GM18498 (cell line): ENCODE measurements around the gene CHCHD4.

ENCODE experiments used
- ATAC-seq: cut with Tn5 transposase; IDR thresholded peaks from one replicate; pipeline ENCODE4 v1.9.1; 2021; ENCODE audit warnings: mild to moderate bottlenecking, moderate library complexity; ENCODE audit not compliant: unreplicated experiment

The CHCHD4 gene

DNA sequence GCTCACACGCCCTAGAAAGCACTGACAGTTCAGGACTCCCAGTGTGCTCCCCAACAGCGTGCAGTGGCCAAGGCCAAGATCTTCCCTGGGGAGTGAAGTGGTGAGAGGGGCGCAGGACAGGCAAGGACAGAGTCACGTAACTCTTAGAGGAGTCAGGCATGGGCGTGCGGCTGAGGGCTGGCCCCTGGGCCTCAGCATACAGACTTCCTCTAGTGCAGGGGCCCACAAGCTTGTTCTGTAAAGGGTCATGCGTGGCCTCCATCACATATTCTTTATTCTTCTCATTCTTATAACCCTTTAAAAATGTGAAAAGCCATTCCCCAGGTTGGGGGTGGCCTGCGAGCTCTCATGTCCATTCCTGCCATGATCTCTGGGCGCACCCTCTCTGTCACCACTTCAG lies 25.4 kb upstream of the CHCHD4 start:
- no peak for ATAC-seq

DNA sequence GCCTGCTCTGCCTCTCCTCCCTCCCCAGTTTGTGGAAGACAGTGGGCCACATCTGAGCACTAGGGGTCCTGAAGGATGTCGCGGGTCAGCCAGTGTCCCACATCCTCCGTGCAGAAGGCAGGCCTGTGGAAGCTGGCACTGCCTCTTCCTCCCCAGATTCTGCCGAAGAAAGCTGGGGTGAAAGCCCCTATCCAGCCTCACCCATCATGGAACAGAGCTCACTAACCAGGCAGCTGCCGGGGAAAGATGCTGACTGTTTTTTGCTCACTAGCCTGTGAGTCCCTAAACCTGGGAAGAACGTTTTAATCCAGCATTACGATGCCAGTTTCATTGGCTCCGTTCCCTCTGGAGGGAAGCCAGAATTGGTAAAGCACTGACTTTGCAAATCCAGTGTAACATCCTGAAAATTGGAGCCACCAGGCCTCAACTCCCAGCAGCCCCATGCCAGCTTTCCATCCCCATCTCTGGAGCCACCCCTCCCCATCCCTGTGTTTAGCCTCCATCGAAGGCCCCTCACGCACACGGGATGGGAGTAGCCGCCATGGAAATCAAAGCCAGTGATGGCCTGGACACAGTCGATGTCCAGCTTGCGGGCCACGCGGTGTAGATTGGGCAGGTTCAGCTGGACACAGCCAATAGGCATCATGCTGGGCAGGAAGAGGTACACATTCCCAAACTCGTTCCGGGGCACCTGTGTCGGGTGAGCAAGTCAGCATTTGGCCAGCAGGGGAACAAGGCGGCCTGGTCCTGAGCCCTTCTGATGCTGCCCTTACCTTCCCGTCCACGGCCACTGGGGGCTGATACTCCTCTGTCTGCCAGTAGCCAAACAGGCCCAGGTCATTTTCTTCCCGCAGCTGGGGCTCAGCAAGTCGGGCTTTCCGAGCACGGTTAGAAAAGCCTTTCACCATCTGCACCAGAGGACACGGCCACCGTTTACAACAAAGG lies 23.6 kb upstream of the CHCHD4 start:
- ATAC-seq, result no peak

DNA sequence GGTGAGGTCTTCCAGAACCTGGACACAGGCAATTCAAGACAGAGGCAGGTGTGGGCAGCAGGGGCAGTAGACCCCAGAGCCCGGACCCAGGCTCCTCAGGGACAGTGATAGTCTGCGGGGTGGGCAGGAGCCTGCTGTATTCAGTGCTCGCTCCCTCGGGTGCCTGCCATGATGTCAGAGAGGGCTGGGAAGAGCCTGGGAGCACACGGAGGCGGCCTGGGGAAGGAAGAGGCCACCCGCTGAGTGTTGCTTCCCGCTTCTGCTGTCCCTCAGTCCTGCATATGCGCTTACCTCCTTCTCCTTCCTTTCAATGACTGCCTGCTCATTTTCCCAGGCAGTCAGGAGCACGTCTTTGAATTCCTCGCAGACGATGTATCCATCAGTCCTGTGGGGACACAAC lies 22.9 kb upstream of the CHCHD4 start:
- no peak for ATAC-seq

GRCh38 chr3:14147066-14147435 lies 22.4 kb upstream of the CHCHD4 start:
- ATAC-seq, result no peak

DNA sequence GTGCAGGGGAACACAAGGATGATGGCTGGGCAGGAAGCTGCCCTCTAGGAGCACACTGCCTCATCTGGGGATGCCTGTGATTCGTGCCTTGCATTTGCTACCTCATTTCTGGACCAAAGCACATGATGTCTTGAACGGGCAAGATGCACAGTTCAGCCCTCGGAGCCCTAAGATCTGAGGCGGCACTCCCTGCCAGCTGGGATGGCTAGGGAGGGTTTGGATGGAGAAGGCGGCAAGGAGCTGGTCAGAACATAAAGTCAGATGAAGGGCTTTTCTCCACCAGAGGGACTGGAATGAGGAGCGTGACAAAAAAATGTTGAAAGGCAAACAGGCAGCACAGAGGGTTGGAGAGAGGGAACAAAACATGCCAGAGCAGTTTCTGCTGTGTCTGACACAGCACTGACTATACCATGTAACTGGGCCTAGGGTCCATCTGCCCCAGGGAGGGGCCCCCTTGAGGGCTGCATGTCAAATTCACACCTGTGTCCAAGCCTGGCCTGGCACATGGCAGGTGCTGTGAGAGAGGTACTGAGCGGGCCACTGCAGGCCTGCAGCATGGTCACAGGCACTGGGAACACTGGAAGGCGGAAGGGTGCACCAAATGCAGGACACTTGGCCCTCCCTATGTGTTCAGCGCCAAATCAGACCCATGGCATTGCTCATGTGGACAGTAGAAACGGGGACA lies 21.9 kb upstream of the CHCHD4 start:
- ATAC-seq, result no peak

DNA sequence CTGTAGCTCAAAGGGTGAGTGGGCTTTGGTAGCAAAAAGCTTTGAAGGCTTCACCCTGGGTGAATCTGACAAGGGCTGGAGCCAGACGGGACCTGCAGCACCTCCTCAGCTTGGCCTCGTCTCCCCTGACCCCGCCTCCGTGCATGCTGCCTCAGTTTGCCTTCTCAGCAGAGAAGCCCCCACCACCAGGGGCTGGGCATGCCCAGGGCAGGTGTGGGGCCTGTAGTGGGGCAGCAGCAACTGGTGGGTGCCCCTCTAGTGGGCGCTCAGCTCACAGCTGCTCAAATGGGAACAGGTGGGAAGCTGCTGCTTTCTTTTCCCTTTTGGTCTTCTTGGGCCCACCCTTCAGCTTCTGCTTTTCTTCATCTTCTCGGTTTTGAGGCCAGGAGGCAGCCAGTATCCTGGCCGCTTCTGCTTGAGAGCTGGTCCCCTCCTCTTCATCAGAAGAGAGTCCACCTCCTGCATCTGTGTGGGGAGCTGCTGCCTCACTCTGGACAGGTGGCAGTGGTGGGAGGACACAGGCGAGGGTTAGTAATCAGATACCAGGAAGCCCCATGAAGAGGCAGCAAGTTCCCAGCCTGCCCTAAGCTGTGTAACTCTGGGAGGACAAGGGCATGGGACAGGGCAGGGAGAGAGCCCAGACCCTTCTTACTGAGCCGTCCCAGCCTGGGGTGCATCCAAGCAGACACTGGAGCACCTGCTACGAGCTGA lies 21.2 kb upstream of the CHCHD4 start:
- no peak for ATAC-seq

- no peak for ATAC-seq
Observed at GRCh38 chr3:14145236-14145635, 20.6 kb upstream of the CHCHD4 start.

GRCh38 chr3:14144423-14145075 lies 19.9 kb upstream of the CHCHD4 start:
- peak; percentile 96 for ATAC-seq

- ATAC-seq, result no peak
Observed at GRCh38 chr3:14143271-14144225, 18.9 kb upstream of the CHCHD4 start.

DNA sequence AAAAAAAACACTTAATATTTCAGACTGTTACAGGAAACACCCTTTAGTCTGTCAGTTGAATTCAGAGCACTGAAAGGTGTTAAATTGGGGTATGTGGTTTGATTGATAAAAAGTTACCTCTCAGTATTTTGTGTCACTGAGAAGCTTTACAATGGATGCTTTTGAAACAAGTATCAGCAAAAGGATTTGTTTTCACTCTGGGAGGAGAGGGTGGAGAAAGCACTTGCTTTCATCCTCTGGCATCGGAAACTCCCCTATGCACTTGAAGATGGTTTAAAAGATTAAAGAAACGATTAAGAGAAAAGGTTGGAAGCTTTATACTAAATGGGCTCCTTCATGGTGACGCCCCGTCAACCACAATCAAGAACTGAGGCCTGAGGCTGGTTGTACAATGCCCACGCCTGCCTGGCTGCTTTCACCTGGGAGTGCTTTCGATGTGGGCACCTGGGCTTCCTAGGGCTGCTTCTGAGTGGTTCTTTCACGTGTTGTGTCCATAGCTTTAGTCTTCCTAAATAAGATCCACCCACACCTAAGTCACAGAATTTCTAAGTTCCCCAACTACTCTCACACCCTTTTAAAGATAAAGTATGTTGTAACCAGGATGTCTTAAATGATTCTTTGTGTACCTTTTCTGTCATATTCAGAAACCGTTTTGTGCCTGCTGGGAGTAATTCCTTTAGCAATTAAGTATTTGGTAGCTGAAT lies 18.0 kb upstream of the CHCHD4 start:
- ATAC-seq, result no peak

DNA sequence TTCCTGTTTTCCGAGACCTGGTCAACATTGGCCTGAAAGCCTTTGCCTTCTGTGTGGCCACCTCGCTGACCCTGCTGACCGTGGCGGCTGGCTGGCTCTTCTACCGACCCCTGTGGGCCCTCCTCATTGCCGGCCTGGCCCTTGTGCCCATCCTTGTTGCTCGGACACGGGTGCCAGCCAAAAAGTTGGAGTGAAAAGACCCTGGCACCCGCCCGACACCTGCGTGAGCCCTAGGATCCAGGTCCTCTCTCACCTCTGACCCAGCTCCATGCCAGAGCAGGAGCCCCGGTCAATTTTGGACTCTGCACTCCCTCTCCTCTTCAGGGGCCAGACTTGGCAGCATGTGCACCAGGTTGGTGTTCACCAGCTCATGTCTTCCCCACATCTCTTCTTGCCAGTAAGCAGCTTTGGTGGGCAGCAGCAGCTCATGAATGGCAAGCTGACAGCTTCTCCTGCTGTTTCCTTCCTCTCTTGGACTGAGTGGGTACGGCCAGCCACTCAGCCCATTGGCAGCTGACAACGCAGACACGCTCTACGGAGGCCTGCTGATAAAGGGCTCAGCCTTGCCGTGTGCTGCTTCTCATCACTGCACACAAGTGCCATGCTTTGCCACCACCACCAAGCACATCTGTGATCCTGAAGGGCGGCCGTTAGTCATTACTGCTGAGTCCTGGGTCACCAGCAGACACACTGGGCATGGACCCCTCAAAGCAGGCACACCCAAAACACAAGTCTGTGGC lies 17.1 kb upstream of the CHCHD4 start:
- ATAC-seq, result no peak

GRCh38 chr3:14141144-14141543 lies 16.5 kb upstream of the CHCHD4 start:
- ATAC-seq, result no peak

- no peak for ATAC-seq
Observed at GRCh38 chr3:14140668-14141067, 16.0 kb upstream of the CHCHD4 start.

DNA sequence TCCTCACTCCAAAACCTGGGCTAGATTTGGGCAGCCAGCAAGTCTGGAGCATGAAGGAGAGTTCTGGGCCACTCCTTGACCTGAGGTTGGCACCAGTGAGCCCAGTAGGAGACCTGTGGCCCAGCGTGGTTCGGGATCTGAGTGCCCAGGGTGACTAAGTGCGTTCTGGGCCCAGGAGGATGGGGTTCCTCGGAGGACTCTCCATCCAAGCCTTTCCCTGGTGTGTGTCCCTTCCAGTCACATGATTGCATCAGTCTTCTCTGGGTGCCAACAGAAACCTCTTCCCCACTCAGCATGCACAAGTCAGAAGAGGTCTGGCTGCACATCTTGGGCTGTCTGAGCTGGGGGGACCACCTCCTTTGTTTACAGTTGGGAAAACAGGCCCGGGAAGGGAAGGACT lies 15.1 kb upstream of the CHCHD4 start:
- no peak for ATAC-seq

- no peak for ATAC-seq
Observed at GRCh38 chr3:14138878-14139655, 14.4 kb upstream of the CHCHD4 start.

- ATAC-seq, result no peak
Observed at GRCh38 chr3:14138109-14138877, 13.6 kb upstream of the CHCHD4 start.

GRCh38 chr3:14137445-14137844 lies 12.8 kb upstream of the CHCHD4 start:
- no peak for ATAC-seq
